ENCODE results near the gene PRKCD.

PRKCD gene

DNA sequence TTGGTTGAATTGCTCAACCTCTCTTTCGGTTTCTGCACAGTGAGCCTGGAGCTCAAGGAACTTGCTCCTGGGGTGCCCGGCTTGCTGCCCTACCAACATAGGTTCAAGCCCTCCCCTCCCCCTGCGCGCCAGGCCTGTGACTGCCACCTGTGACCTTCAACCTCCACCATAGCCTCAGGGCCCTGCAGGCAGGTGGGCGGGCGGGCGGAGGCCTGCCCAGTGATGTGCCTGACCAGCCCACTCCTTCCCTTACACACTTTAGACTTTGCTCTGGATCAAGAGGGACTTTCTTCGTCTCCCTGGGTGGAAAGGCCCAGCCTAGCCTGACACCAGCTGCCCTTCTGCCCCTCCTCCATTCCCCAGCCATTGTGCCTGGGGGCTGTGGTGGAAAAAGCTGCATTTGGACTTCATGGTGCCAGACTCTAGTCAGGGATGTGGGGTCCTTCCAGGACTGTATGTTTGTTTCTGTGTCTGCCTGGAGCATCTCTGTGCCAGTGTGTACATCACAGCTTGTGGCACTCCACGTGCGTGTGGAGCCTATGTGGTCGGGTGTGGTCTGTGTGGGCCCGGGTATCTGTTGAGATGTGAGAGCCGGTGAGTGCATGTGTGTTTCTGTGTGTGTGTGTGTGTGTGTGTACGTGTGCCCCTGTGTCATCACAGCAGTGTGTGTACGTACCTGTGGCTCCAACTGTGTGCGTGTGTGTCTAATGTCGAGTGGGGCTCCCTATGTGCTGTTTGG lies 9.5 kb downstream of the PRKCD start:
- DNase-seq (ENCODE audit: low spot score) = no peak

DNA sequence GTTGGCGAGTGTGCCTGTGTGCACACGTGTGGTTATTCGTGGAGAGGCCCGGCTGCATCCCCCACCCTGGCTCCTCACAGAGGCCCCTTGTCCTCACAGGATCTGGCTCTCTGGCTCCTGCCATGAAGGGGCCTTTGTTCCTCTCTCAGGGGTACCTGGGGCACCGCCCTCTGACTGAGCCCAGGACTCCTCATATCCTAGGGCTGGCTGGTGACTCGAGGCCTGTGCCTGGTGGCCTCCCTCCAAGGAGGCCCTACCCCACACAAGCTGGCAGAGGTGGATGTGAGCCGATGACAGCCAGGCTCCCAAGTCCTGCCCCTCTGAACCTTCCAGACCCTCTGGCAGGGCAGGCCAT lies 10.0 kb downstream of the PRKCD start:
- no peak for DNase-seq (ENCODE audit: low spot score)

DNA sequence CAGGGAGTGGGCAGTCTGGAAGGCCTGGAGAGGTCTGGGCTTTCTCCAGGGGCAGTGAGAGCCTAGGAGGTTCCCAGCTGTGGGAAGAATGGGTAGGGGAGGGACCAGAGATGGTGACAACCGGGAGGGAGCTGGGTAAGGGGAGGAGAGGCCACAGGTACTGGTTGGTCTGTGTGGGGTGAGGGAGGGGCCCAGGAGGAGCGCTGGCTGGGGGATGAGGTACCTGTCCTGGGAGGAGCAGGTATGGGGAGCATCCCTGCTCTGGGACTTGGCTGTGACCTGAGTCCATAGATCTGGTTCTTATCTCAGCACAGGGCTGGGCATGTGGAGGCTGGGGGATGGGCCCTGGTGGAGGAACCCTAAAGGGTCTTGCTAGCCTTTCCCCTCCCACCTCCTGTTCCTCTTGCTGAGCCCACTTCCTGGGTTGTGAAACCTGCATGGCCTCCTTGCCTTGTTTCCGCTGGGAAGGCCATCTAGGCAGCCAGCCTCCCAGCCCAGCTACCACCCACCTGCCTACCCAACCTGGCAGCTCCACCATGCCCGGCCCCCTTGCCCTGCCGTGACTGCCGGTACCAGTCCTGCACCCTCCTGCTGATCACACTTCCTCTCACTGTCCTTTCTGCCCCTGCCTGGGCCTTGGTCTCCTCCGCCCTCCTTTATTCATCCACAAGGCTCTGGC lies 11.0 kb downstream of the PRKCD start:
- no peak for DNase-seq (ENCODE audit: low spot score)

GRCh38 chr3:53173107-53173506 lies 12.1 kb downstream of the PRKCD start:
- no peak for DNase-seq (ENCODE audit: low spot score)

GRCh38 chr3:53174346-53175250 lies 13.6 kb downstream of the PRKCD start:
- DNase-seq (ENCODE audit: low spot score) = no peak

DNA sequence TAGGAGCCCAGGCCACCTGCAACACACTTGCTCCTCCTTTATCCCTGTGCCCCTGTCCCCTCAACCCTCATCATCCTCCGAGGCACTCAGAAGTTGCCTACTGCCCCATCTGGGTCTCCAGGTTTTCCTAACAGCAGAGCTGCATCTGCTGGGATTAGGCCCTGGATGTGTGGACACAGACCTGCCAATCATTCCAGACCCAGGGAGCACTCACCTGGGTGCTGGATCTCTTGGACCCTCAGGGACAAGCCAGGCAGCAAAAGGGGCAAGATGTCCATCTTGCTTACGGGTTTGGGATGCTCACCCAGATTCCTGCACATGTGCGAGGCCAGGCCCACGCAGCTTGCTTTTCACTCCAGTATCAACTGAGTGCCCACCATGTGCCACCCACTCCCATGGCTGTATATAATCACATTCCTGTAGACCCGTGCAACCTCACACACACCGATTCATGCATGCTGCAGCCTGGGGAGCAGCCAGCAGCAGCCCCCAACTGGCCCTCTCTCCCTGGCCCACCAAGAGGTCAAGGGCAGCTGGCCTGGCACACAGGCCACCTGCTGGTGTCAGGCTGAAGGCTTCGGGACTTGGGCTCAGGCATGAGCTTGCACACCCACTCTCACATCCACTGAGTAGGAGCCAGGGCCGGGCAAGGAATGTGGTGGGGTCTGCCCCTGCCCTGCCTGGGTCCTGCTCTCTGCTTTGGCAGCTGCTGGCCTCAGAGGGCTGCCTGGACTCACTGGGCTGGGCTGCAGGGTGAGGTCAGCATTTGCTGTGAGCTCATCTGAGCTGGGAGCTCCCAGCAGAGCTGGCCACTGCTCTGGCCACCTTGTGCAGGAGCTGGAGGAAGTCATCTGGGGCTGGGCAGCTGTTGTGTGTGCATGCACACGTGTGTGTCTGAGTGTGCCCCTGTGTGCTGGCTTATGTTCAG lies 14.9 kb downstream of the PRKCD start:
- no peak for DNase-seq (ENCODE audit: low spot score)

DNA sequence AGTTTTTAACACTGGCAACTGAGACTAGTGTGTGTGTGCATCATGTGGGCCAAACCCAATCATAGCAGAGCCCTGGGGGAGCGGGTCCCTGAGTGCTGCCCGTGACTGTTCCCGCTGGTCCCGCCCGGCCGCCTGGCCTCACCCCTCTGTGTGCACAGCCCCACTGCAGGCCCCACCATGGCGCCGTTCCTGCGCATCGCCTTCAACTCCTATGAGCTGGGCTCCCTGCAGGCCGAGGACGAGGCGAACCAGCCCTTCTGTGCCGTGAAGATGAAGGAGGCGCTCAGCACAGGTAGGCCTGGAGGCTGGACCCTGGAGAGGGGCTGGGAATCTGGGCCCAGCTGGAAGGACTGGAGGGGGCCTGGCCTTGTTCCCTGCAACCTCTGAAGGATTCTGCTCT lies 17.2 kb downstream of the PRKCD start:
- DNase-seq (ENCODE audit: low spot score) = no peak

GRCh38 chr3:53179580-53179979 lies 18.6 kb downstream of the PRKCD start:
- DNase-seq (ENCODE audit: low spot score) = no peak

DNA sequence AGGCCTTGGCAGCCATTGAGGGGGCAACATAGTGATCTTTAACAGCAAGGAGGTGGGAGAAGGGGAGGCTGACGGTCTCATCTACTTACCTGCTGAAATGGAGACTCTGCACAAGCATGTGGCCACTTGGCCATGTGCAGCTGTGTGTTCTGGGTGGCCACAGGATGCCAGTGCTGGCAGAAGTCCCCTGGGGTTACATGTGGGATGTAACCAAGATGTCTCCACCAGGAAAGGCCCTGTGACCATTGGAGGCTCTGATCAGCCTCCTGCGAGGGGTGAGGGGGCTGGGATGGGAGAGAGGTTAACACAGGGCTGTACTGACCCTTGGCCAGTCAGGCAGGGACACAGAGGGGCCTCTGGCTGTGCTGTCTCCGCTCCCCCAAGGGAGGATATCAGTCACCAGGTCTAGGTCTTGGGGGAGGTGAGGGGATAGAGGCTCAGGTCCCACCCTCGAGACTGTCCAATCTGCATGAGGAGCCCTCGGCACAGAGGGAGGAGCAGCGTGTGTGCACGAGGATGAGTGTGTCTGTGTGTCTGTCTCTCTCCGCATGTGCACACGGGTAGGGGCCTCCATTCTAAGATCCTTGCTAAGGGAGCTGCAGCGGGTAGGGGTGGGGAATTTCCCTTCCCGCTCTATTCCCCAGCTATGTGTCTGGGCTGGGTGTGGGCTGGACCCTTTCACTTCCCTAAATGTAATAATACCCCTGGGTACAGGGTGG lies 19.5 kb downstream of the PRKCD start:
- DNase-seq (ENCODE audit: low spot score) = no peak

GRCh38 chr3:53181024-53181371 lies 20.0 kb downstream of the PRKCD start:
- no peak for DNase-seq (ENCODE audit: low spot score)

DNA sequence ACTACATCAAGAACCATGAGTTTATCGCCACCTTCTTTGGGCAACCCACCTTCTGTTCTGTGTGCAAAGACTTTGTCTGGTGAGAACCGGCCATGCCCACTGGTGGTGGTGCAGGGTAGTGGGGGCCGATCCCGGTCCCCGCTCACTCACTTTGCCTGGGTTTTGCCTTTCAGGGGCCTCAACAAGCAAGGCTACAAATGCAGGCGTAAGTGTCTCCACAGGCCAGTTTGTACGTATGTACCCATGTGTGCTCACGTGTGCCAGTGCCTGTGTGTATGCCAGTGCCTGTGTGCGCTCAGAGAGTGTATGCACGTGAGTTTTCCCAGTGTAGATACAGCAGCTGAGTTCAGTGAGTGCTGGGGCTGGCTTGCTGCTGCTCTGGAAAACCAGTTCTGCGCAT lies 20.5 kb downstream of the PRKCD start:
- DNase-seq (ENCODE audit: low spot score) = no peak

GRCh38 chr3:53182764-53183355 lies 21.9 kb downstream of the PRKCD start:
- DNase-seq (ENCODE audit: low spot score) = no peak

GRCh38 chr3:53183514-53183913 lies 22.5 kb downstream of the PRKCD start:
- no peak for DNase-seq (ENCODE audit: low spot score)

DNA sequence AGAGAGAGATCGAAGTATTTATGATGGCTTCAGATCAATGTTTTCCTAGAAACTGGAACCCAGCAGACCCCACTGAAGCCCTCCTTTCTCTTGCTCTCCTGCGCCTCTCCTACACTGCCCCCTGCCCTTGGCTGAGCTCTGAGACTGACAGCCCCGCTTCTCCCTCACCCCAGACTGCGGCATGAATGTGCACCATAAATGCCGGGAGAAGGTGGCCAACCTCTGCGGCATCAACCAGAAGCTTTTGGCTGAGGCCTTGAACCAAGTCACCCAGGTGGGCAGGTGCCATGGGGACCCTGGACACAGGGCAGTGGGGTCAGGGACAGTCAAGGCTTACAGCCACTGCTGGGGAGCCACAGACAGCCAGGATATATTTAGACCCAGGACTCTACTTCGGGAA lies 23.7 kb downstream of the PRKCD start:
- no peak for DNase-seq (ENCODE audit: low spot score)

GRCh38 chr3:53185761-53186465 lies 24.9 kb downstream of the PRKCD start:
- no peak for DNase-seq (ENCODE audit: low spot score)

- DNase-seq (ENCODE audit: low spot score) = no peak
These were observed 25.7 kb downstream of the PRKCD start for GRCh38 chr3:53186726-53187125.

- DNase-seq (ENCODE audit: low spot score) = no peak
These were observed 26.4 kb downstream of the PRKCD start for GRCh38 chr3:53187430-53187829.

DNA sequence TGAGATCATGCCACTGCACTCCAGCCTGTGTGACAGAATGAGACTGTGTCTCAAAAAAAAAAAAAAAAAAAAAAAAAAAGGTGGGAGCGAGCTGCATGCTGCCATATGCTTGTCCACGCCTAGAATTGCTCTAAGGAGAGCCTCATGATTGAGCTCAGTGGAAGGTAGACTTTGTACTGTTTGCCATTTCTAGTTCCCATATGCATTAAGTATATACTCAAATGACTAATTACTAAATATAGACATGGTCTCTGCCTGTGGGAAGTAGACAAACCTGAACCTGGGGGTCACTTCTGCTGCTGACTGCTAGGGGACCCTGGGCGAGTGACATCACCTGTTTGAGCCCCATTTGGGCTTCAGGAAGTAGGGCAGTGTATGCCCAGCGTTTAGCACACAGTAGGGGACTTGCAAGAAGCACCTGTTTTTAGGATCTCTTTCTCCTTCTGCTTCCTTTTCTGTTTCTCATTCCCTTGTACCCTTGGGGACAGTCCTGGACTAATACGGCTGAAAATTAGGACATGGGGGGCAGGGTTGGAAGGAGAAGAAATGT lies 27.2 kb downstream of the PRKCD start:
- DNase-seq (ENCODE audit: low spot score) = no peak

DNA sequence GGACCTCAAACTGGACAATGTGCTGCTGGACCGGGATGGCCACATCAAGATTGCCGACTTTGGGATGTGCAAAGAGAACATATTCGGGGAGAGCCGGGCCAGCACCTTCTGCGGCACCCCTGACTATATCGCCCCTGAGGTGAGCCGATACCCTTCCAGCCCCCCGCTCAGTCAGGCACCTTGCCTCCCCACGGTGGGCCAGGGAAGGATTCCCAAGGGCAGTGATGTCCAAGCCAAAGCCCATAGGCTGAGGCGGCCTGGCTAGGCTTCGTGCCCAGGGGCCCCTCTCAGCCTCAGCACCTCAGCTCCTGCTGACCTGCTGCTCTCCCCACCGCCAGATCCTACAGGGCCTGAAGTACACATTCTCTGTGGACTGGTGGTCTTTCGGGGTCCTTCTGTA lies 27.7 kb downstream of the PRKCD start:
- DNase-seq (ENCODE audit: low spot score) = no peak

DNA sequence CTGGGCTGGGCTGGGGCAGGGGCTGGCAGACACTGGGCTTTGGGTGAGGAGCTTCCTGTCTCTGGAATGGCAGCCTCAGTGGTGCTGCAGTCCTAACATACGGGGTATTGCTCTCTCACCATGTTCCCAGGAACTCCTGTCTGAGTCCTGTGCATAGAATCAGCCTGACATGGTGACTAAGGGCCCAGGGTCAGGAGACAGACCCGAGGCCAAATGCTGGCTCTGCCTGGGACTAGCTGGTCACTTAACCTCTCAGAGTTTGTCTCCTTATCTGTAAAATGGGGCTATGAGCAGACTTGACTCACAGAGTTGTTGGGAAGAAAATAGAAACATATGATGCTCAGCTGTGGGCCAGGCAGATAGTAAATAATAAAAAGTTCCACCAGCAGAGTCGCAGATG lies 28.3 kb downstream of the PRKCD start:
- no peak for DNase-seq (ENCODE audit: low spot score)
